SK-N-SH (cell line): ENCODE measurements around the gene GABRB2. TPM values are rescaled to one million over a fixed set of nuclear protein-coding genes. Genes with fewer than 3 reads are reported as not detected.

ENCODE experiments used
- CTCF ChIA-PET: fragments of 300-600, 350-600 bp; formaldehyde crosslinking; extraction: SDS; loops from one replicate; lab custom pipeline; 2021; lab: Yijun Ruan, JAX
- POLR2A ChIA-PET: fragments of 350-600 bp; sonication (Branson Sonifier 250); formaldehyde crosslinking; extraction: SDS; loops from one replicate; lab custom pipeline; 2020; ENCODE audit warnings: antibody characterized with exemption, inconsistent platforms; lab: Yijun Ruan, JAX
- DNase-seq: peaks from one replicate; pipeline ENCODE4 v3.0.0; 2012
- H2AFZ ChIP-seq: fragments of 200-600 bp; sonication (generic); 2 replicates; pipeline ENCODE4 v1.8.1; 2016; ENCODE audit warnings: antibody characterized with exemption, mild to moderate bottlenecking, low read depth
- H3F3A ChIP-seq: fragments of 200-600 bp; sonication (generic); replicated peaks from 2 replicates; pipeline ENCODE3; 2016; ENCODE audit warnings: antibody characterized with exemption, mild to moderate bottlenecking; ENCODE audit not compliant: insufficient read depth
- H3K27ac ChIP-seq, 2 experiments: fragments of 200-500 bp in 1 of 2; fragments of 200-600 bp in 1 of 2; sonication (Bioruptor generic) in 1 of 2; sonication (generic), shearing (Covaris generic) in 1 of 2; 2 replicates each; pipeline versions ENCODE4 v1.5.1 to v1.6.1; 2014 to 2016; ENCODE audit warnings: low read depth in 2 of 2, inconsistent platforms in 1 of 2, low read length in 1 of 2, mild to moderate bottlenecking in 1 of 2, mixed read lengths in 1 of 2
- H3K27me3 ChIP-seq: fragments of 200-600 bp; sonication (generic), shearing (Covaris generic); 2 replicates; pipeline ENCODE4 v1.6.1; 2016; ENCODE audit warnings: mixed run types; ENCODE audit not compliant: insufficient read depth
- H3K36me3 ChIP-seq, 2 experiments: fragments of 200-500 bp in 1 of 2; fragments of 200-600 bp in 1 of 2; sonication (Bioruptor generic) in 1 of 2; sonication (generic) in 1 of 2; replicated peaks in 1 of 2; 2 replicates each; pipeline versions ENCODE3 to v1.5.1; 2014 to 2016; ENCODE audit warnings: low read length in 1 of 2, mild to moderate bottlenecking in 1 of 2; ENCODE audit not compliant: insufficient read depth in 2 of 2, control insufficient read depth in 1 of 2
- H3K4me1 ChIP-seq, 2 experiments: fragments of 200-500 bp in 1 of 2; fragments of 200-600 bp in 1 of 2; sonication (Bioruptor generic) in 1 of 2; sonication (generic), shearing (Covaris generic) in 1 of 2; 2 replicates each; pipeline versions ENCODE4 v1.5.1 to v1.6.1; 2014 to 2016; ENCODE audit warnings: low read depth in 1 of 2, low read length in 1 of 2, mixed run types in 1 of 2; ENCODE audit not compliant: insufficient read depth in 2 of 2, control insufficient read depth in 1 of 2
- H3K4me2 ChIP-seq: fragments of 200-600 bp; sonication (generic), shearing (Covaris generic); 2 replicates; pipeline ENCODE4 v1.6.1; 2017; ENCODE audit warnings: mixed run types
- H3K4me3 ChIP-seq, 2 experiments: fragments of 200-500 bp in 1 of 2; fragments of 200-600 bp in 1 of 2; sonication (Bioruptor generic) in 1 of 2; sonication (generic), shearing (Covaris generic) in 1 of 2; 2 replicates each; pipeline versions ENCODE4 v1.5.1 to v1.8.1; 2014 to 2016; ENCODE audit warnings: low read depth in 2 of 2, inconsistent platforms in 1 of 2, low read length in 1 of 2, mild to moderate bottlenecking in 1 of 2, mixed read lengths in 1 of 2, moderate library complexity in 1 of 2
- H3K79me2 ChIP-seq: fragments of 200-600 bp; sonication (generic); 2 replicates; pipeline ENCODE4 v1.8.1; 2017; ENCODE audit warnings: mild to moderate bottlenecking; ENCODE audit not compliant: insufficient read depth
- H3K9ac ChIP-seq: fragments of 200-600 bp; sonication (generic); 2 replicates; pipeline ENCODE4 v1.6.1; 2017; ENCODE audit warnings: mixed run types
- H3K9me2 ChIP-seq: fragments of 200-600 bp; sonication (generic); 2 replicates; pipeline ENCODE4 v1.6.1; 2017; ENCODE audit warnings: mixed run types
- H3K9me3 ChIP-seq: fragments of 200-600 bp; sonication (generic); 2 replicates; pipeline ENCODE4 v1.6.1; 2017; ENCODE audit warnings: mixed run types, mild to moderate bottlenecking, moderate library complexity
- H4K20me1 ChIP-seq: fragments of 200-600 bp; sonication (generic); 2 replicates; pipeline ENCODE4 v1.6.1; 2017; ENCODE audit warnings: mild to moderate bottlenecking, mixed run types; ENCODE audit not compliant: insufficient read depth
- ELF1 ChIP-seq: IDR thresholded peaks from 2 replicates; pipeline ENCODE4 v1.4.0; 2012
- EZH2phosphoT487 ChIP-seq: fragments of 200-600 bp; sonication (generic); IDR thresholded peaks from 2 replicates; pipeline ENCODE4 v1.6.1; 2017; ENCODE audit warnings: low read depth, mixed run types, mild to moderate bottlenecking, antibody characterized with exemption, moderate library complexity, borderline replicate concordance
- FOSL2 ChIP-seq: IDR thresholded peaks from 2 replicates; pipeline ENCODE4 v1.4.0; 2012; ENCODE audit warnings: low read depth, mild to moderate bottlenecking, moderate library complexity, borderline replicate concordance
- FOXJ3 ChIP-seq: sonication (generic); formaldehyde crosslinking; IDR thresholded peaks from 2 replicates; pipeline ENCODE4 v1.5.1; 2020; ENCODE audit warnings: mild to moderate bottlenecking, missing genetic modification reagents
- GABPA ChIP-seq: IDR thresholded peaks from 2 replicates; pipeline ENCODE4 v1.4.0; 2012; ENCODE audit warnings: low read depth, mild to moderate bottlenecking
- MEF2A ChIP-seq: IDR thresholded peaks from 2 replicates; pipeline ENCODE4 v1.4.0; 2012; ENCODE audit warnings: low read depth, borderline replicate concordance
- MXI1 ChIP-seq: IDR thresholded peaks from 2 replicates; pipeline ENCODE4 v1.6.1; 2012; ENCODE audit warnings: mild to moderate bottlenecking, low read depth, low read length, improper control_type of control experiment
- NFIC ChIP-seq: IDR thresholded peaks from 2 replicates; pipeline ENCODE4 v1.4.0; 2012; ENCODE audit warnings: borderline replicate concordance
- RAD21 ChIP-seq: IDR thresholded peaks from 2 replicates; pipeline ENCODE4 v1.6.1; 2012; ENCODE audit warnings: mild to moderate bottlenecking, low read length
- RFX5 ChIP-seq: IDR thresholded peaks from 2 replicates; pipeline ENCODE4 v1.6.1; 2012; ENCODE audit warnings: mild to moderate bottlenecking, improper control_type of control experiment, low read length
- SMC3 ChIP-seq: IDR thresholded peaks from 2 replicates; pipeline ENCODE4 v1.6.1; 2012; ENCODE audit warnings: low read depth, low read length, improper control_type of control experiment
- TAF1 ChIP-seq: IDR thresholded peaks from 2 replicates; pipeline ENCODE4 v1.6.1; 2012; ENCODE audit warnings: low read depth, mild to moderate bottlenecking, low read length, moderate library complexity, borderline replicate concordance
- TCF12 ChIP-seq: IDR thresholded peaks from 2 replicates; pipeline ENCODE4 v1.4.0; 2012
- YY1 ChIP-seq: IDR thresholded peaks from 2 replicates; pipeline ENCODE4 v1.4.0; 2012; ENCODE audit warnings: low read depth, mild to moderate bottlenecking
- WGBS: methylation state at CpG from one replicate; pipeline ENCODE4 v1.1.6; 2017; ENCODE audit warnings: low lambda C conversion rate; 5-methylcytosine and 5-hydroxymethylcytosine counted together
- polyA plus RNA-seq, 3 experiments: library from polyadenylated mRNA; depleted of rRNA; stranded (reverse); fragments of >200 nt; gene quantifications; 2 replicates each; pipeline ENCODE4 v1.2.3, GENCODE V29; 2012
- TF ChIP-seq, protein P1 (sequence below): fragments of 200-600 bp; sonication (generic); IDR thresholded peaks from 2 replicates; pipeline ENCODE4 v1.6.1; 2017; ENCODE audit warnings: antibody characterized with exemption, mild to moderate bottlenecking, moderate library complexity
- TF ChIP-seq, protein P2 (sequence below): IDR thresholded peaks from 2 replicates; pipeline ENCODE4 v1.4.0; 2012; ENCODE audit warnings: low read depth, borderline replicate concordance
- TF ChIP-seq, protein P3 (sequence below): fragments of 150-350 bp; IDR thresholded peaks from 2 replicates; pipeline ENCODE4 v1.6.1; 2016; ENCODE audit warnings: mild to moderate bottlenecking, low read depth, low read length
- TF ChIP-seq, protein P4 (sequence below): IDR thresholded peaks from 2 replicates; pipeline ENCODE4 v1.6.1; 2012; ENCODE audit warnings: mild to moderate bottlenecking, low read depth, low read length, moderate library complexity

GABRB2 gene
- polyA plus RNA-seq, 1 of the 3 experiments (the other 2 are of a cell fraction), result not detected

DNA sequence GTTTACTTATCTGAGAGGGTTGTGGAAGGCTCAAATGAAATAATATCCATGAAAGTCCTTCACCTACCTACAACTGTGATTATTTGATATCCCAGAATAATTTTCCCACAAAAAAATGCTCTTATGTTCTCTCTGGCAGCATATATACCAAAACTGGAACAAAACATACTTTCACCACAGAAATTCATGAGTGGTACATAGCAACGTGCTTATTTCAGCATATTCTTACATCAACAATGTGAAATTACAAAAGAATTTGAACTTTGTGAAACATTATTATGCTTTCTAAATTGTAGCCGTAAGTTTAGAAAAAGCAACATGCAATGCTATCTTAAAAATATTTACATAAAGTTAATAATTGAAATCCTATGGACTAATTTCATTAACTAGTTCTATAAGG lies 137.1 kb downstream of the GABRB2 start:
- ChIA-PET POLR2A (no interaction called here), CTCF (no interaction called here)
- H3K79me2 ChIP-seq, result no peaks in the 10 kb centered on the region
- no peak for DNase-seq
- no peak overlapping the region for H2AFZ ChIP-seq
- no peaks in the 10 kb centered on the region for H3K4me1 ChIP-seq
- no peaks in the 10 kb centered on the region for H4K20me1 ChIP-seq
- H3K4me3 ChIP-seq, result no peak overlapping the region
- no peaks in the 10 kb centered on the region for H3K9me2 ChIP-seq
- H3K9me3 ChIP-seq, result no peaks in the 10 kb centered on the region
- 18% methylated on average over 2 of the region's 2 CpGs for WGBS
- H3K27ac ChIP-seq, result no peak overlapping the region
- no peaks in the 10 kb centered on the region for H3K36me3 ChIP-seq
- H3F3A ChIP-seq, result no peaks in the 10 kb centered on the region
- TF ChIP-seq YY1 (no peak), EZH2phosphoT487 (no peak), RFX5 (no peak), MEF2A (no peak), FOSL2 (no peak), NFIC (no peak), TCF12 (no peak), SMC3 (no peak), TAF1 (no peak), ELF1 (no peak), MXI1 (no peak), GABPA (no peak), RAD21 (no peak), FOXJ3 (no peak)
- TF ChIP-seq, protein P1, sequence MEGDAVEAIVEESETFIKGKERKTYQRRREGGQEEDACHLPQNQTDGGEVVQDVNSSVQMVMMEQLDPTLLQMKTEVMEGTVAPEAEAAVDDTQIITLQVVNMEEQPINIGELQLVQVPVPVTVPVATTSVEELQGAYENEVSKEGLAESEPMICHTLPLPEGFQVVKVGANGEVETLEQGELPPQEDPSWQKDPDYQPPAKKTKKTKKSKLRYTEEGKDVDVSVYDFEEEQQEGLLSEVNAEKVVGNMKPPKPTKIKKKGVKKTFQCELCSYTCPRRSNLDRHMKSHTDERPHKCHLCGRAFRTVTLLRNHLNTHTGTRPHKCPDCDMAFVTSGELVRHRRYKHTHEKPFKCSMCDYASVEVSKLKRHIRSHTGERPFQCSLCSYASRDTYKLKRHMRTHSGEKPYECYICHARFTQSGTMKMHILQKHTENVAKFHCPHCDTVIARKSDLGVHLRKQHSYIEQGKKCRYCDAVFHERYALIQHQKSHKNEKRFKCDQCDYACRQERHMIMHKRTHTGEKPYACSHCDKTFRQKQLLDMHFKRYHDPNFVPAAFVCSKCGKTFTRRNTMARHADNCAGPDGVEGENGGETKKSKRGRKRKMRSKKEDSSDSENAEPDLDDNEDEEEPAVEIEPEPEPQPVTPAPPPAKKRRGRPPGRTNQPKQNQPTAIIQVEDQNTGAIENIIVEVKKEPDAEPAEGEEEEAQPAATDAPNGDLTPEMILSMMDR, result no peak
- TF ChIP-seq, protein P2, sequence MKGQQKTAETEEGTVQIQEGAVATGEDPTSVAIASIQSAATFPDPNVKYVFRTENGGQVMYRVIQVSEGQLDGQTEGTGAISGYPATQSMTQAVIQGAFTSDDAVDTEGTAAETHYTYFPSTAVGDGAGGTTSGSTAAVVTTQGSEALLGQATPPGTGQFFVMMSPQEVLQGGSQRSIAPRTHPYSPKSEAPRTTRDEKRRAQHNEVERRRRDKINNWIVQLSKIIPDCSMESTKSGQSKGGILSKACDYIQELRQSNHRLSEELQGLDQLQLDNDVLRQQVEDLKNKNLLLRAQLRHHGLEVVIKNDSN, result no peak
- TF ChIP-seq, protein P3, sequence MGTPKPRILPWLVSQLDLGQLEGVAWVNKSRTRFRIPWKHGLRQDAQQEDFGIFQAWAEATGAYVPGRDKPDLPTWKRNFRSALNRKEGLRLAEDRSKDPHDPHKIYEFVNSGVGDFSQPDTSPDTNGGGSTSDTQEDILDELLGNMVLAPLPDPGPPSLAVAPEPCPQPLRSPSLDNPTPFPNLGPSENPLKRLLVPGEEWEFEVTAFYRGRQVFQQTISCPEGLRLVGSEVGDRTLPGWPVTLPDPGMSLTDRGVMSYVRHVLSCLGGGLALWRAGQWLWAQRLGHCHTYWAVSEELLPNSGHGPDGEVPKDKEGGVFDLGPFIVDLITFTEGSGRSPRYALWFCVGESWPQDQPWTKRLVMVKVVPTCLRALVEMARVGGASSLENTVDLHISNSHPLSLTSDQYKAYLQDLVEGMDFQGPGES, result no peak
- TF ChIP-seq, protein P4, sequence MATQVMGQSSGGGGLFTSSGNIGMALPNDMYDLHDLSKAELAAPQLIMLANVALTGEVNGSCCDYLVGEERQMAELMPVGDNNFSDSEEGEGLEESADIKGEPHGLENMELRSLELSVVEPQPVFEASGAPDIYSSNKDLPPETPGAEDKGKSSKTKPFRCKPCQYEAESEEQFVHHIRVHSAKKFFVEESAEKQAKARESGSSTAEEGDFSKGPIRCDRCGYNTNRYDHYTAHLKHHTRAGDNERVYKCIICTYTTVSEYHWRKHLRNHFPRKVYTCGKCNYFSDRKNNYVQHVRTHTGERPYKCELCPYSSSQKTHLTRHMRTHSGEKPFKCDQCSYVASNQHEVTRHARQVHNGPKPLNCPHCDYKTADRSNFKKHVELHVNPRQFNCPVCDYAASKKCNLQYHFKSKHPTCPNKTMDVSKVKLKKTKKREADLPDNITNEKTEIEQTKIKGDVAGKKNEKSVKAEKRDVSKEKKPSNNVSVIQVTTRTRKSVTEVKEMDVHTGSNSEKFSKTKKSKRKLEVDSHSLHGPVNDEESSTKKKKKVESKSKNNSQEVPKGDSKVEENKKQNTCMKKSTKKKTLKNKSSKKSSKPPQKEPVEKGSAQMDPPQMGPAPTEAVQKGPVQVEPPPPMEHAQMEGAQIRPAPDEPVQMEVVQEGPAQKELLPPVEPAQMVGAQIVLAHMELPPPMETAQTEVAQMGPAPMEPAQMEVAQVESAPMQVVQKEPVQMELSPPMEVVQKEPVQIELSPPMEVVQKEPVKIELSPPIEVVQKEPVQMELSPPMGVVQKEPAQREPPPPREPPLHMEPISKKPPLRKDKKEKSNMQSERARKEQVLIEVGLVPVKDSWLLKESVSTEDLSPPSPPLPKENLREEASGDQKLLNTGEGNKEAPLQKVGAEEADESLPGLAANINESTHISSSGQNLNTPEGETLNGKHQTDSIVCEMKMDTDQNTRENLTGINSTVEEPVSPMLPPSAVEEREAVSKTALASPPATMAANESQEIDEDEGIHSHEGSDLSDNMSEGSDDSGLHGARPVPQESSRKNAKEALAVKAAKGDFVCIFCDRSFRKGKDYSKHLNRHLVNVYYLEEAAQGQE, result no peak
- TF ChIP-seq, all 33 proteins: peak for 0
- Histone ChIP-seq H3K27me3 (no peaks in the 10 kb centered on the region), H3K9ac (no peak overlapping the region), H3K4me2 (no peak overlapping the region)
